Gastrocnemius medialis (tissue), 4 donors: ENCODE results near the gene ADGRV1.

Source experiments
- POLR2A ChIP-seq, 2 donors: fragments of 450-650 bp; IDR thresholded peaks; one replicate each; pipeline ENCODE4 v1.6.1; 2017; ENCODE audit warnings: antibody characterized with exemption in 2 of 2, mild to moderate bottlenecking in 2 of 2, moderate library complexity in 2 of 2
- TF ChIP-seq, protein P1 (sequence below), 5 experiments: fragments of 450-650 bp in 3 of 5; fragments of 200-600 bp in 2 of 5; sonication (generic) in 2 of 5; IDR thresholded peaks in 4 of 5; conservative IDR thresholded peaks in 1 of 5; 1 replicate in 4 of 5; 2 replicates in 1 of 5; pipeline ENCODE4 v1.5.1; 2016 to 2019; ENCODE audit warnings: antibody characterized with exemption in 5 of 5, mild to moderate bottlenecking in 3 of 5, moderate library complexity in 3 of 5

DNA sequence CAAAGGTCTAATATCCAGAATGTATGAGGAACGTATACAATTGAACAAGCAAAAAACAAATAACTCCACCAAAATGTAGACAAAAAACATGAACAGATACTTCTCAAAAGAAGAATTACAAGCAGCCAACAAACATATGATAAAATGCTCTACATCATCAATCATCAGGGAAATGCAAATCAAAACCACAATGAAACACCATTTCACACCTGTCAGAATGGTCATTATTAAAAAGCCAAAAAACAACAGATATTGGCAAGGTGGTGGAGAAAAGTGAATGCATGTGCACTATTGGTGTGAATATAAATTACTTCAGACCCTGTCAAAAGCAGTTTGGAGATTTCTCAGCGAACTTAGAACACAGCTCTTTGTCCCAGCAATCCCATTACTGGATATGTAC lies 510.8 kb downstream of the ADGRV1 start:
- no peak for TF ChIP-seq POLR2A (IDR thresholded peaks at IDR 0.05)
- TF ChIP-seq, protein P1, sequence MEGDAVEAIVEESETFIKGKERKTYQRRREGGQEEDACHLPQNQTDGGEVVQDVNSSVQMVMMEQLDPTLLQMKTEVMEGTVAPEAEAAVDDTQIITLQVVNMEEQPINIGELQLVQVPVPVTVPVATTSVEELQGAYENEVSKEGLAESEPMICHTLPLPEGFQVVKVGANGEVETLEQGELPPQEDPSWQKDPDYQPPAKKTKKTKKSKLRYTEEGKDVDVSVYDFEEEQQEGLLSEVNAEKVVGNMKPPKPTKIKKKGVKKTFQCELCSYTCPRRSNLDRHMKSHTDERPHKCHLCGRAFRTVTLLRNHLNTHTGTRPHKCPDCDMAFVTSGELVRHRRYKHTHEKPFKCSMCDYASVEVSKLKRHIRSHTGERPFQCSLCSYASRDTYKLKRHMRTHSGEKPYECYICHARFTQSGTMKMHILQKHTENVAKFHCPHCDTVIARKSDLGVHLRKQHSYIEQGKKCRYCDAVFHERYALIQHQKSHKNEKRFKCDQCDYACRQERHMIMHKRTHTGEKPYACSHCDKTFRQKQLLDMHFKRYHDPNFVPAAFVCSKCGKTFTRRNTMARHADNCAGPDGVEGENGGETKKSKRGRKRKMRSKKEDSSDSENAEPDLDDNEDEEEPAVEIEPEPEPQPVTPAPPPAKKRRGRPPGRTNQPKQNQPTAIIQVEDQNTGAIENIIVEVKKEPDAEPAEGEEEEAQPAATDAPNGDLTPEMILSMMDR (IDR thresholded peaks at IDR 0.05 in 4 of 5, conservative IDR thresholded peaks at IDR 0.05 in 1 of 5) = no peak
